NCI-H524 (cell line): ENCODE results near the gene NCAM1.
"Not testable (repeated sequence)": the region's sequence is repeated elsewhere in the genome, so short reads cannot be mapped to it uniquely, and the experiment has no call there.

Experiments
- DNase-seq, 2 experiments: peaks; one replicate each; lab custom pipeline; 2025; lab: John Stamatoyannopoulos, UW

Gene NCAM1

DNA sequence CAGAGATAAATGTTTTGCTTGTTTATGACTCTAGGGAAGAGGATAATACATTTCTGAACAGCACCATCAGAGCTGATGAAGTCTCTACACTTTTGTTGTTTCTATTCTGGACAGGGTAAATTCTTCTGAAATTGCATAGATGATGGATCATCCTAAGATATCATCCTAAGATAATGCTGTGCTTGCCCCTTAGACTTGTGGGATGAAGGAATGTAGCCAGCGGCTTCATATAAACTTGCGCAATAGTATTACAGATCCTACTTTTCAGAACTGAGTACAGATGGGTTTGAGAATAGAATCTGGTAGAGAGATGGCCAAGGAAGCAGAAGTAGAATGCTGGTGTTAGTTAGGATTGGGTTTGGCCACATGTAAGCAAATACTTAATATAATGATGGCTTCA lies 61.0 kb downstream of the NCAM1 start:
- DNase-seq = no peak

DNA sequence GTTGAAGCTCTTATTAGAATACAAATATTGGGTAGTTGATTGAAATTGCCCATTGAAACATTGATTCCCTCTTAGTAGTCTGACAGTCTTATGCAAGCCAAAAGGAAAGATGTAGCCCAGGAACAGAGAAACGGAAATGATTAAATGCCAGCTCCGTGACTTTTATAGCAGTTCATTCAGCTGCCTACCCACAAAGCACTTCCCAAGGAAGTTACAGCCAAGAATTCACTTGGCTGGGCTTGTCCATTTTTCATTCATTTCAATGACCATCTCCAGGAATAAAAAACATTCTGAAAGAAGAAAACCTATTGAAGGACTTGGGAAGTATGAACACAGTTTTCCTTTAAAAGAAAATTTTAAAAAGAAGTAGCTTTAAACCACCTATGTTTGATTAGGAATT lies 62.0 kb downstream of the NCAM1 start:
- DNase-seq = no peak

DNA sequence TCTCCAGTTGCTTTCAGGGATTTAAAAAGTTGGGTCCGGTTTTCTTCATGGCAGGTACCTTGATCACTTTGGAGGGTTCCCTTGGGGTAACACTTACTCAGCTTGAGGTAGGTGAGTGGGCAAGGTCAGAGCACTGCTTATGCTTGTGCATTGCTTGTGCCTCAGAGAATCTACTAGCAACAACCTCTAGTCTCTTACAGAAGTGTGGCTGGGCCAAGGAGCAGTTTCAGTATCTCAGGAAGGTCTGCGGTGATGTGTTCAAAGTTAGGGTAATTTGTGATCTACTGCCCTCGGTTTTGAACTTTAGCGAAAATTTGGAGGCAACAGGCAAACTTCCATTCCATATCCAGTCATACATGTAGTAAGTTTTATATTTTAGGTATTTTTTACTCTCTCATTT lies 62.8 kb downstream of the NCAM1 start:
- DNase-seq = no peak

DNA sequence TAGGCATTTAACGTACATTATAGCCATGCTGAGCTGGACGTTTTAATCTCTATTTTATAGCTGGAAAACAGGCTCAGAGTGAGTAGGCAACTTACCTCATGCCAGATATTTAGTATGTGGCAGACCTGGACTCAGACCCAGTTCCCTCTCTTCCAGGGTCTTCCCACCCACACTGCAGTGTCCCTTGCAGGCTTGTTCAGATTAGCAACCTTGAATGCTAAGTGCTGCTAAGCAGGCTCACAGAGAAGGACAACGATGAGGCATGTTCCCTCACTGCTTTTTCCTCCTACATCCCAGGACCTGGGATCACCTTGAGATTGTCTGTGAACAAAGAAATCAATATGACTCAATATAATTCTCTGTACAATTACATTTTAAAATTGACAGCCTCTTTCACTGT lies 65.6 kb downstream of the NCAM1 start:
- no peak for DNase-seq

DNA sequence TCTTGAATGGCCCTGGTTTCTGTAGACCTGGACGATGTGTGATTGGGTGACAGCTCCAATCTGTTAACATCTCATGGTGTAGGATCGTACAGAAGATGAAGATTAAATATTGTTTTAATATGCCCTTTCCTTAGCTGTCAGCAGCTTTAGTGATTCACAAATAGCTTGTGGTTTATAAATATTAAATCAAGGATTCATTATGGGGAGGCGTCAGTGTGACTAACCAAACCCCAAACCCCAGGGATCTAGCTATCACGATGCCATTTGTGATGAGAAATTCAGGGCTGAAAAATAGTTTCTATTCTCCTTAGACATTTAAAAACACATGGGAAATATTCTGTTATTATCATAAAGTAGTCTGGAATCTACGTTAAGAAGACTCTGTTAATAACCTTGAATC lies 73.4 kb downstream of the NCAM1 start:
- DNase-seq = no peak

DNA sequence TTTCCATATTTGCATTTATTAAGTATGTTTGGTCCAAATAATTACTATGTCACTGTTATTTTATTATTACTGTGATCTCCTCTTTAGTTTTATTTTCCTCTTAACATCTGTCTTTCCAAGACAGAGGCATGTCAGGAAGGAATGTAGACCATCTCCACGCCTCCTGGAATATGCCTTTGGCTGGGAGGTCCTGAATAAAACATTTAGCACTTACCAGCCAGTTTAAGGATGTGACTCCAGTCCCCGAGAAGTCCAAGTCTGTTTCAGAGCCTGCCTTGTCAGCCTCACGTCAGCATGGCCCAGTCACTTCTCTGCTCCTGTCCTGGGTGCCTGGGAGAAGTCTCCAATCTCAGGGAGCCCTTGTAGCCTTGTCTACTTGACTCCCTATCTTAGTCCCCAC lies 74.5 kb downstream of the NCAM1 start:
- DNase-seq = no peak

DNA sequence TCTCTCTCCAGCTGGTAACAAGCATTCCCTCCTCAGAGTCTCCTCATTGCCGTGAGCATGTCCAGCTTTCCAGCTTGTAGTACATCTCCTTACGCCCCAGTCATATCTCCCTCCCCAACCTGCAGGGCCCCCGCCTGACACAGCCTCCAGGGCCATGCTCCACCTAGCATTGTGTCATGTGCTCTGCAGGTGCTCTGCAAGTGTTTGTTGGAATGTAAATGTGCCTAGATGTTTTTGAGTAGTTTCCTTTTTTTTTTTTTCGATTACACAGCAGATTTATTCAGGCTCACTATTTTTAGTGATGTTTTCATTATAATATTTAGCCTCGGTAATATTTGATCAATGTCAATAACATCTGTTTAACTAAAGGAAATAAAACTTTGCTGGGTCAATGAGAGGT lies 82.5 kb downstream of the NCAM1 start:
- DNase-seq = no peak

DNA sequence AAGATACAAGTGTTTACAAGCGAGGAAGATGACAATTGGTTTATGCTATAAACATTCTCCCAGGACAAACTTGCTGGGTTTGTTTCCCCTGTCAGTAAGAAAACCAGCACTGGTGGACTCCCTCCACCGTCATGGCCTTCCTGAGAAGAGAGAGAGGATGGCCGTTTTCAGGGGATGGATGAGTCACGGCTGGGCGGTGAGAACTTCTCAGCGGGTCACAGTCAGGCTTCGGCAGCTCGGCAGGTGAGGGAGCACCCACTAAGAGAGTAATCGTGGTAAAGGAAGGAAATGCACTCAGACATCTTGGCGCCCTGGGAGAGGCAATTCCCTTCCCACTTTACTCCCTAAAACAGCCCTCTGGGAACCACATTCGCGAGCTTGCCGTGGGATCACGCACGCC lies 83.9 kb downstream of the NCAM1 start:
- DNase-seq = no peak

DNA sequence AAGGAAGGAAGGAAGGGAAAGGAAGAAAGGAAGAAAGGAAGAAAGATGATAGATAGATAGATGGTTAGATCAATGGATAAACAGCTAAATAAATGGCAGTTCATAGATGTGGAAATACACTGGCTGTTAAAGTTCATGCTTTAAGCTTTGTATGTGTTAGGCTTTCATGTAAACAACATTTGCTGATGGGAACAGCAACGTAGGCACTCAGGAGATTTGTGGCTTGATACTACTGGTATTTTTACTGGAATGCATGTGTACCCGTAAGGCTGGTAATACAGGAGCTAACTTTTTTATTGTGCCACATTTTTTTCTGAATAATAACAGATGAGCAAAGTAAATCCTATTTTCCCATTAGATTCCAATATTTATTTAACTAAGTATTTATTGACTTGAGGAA lies 85.6 kb downstream of the NCAM1 start:
- DNase-seq = no peak

DNA sequence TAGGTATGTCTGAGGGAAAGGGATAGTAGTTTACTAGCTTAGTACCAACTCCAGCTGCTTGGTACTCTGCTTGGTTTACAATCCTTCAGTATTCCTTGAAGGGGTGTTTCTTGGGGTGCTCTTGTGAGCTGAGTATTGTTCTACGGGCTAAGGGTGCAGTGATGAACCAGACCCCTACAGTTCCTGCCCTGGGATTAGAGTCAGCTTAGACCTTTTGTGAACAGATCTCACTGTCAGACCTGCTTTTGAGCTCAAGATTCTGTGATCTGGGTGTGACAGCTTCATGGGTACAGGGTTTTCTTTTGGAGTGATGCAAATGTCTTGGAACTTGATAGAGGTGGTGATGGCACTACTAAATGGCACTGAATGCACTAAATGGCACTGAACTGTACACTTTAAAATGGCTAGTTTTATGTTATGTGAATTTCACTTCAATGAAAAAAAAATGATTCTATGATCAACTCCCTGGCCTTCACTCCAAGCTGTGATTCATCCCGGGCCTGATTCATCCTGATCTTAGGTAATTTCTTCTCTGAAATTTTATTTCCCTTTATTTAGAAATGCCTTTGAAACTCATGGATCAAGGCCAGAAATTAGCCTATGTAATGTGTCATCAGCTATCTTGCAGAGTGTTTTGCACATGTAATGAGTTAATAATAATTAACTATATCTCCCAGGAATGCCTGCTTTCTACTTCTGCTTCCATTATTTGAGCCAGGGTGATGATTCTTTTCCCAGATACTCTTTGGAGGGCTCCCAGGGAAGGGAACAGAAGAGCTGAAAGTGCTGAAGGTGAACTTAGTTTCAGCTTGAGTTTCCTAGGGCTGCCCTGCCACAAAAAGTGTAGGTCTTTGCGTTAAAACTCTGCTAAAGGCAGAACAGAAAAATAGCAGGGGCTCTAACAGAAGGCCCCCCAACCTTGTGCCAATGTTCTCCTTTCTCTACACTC lies 87.9 kb downstream of the NCAM1 start:
- DNase-seq = no peak

DNA sequence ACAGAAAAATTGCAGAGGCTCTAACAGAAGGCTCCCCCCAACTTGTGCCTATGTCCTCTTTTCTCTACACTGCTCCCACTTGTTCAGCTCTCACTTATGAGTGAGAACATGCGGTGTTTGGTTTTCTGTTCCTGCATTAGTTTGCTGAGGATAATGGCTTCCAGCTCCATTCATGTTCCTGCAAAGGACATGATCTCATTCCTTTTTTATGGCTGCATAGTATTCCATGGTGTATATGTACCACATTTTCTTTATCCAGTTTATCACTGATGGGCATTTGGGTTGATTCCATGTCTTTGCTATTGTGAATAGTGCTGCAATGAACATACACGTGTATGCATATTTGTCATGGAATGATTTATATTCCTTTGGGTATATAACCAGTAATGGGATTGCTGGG lies 91.8 kb downstream of the NCAM1 start:
- DNase-seq = not testable (repeated sequence)

DNA sequence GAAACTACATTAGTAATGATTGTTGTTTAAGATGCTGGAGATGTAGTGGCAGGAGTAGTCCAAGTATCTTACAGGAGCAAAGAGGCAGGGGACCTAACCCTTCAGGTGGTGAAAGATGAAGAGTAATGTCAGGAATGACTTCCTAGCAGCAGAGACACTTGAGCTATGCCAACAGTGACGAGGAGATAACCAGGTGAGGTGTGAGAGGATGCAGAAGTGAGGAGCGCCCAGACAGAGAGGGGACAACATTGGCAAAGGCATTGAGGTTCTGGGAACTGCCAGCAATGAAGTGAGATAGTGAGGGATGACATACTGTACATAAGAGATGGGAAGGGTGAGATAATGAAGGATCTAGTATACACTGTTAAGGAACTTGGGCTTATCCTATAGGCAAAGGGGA lies 95.8 kb downstream of the NCAM1 start:
- no peak for DNase-seq

DNA sequence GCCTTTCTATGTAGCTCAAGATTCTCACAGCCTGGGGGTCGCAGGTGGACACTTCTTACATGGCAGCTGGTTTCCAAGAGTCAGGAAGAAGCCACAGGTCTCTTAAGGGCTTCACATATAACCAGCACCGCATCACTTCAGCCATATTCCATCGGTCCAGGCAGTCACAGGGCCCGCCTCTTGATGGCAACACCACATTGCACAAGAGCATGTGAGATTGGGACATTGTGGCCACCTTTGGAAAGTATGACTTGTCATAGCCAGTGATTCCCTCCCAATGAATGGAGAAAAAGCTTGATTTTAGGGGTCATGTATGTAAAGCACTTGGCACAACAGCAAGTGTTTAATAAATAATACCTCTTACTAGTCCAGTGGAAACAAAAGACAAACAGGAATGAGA lies 98.3 kb downstream of the NCAM1 start:
- no peak for DNase-seq

DNA sequence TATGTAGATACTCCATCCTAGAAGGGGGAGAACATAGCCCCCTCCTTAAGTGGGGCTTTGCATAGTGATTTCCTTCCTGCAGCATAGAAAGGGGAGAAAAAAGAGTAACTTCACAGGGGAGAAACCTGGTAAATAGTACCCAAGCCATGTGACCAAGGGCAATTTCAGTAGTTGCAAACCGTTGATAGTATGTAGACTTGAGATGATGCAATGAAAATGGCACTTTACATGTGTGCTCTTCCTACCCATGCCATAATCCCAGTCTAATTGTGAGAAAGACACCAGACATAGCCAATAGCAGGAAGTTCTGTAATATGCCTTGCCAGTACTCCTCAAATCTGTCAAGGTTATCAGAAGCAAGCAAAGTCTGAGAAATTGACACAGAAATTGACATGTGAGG lies 104.1 kb downstream of the NCAM1 start:
- DNase-seq = no peak

DNA sequence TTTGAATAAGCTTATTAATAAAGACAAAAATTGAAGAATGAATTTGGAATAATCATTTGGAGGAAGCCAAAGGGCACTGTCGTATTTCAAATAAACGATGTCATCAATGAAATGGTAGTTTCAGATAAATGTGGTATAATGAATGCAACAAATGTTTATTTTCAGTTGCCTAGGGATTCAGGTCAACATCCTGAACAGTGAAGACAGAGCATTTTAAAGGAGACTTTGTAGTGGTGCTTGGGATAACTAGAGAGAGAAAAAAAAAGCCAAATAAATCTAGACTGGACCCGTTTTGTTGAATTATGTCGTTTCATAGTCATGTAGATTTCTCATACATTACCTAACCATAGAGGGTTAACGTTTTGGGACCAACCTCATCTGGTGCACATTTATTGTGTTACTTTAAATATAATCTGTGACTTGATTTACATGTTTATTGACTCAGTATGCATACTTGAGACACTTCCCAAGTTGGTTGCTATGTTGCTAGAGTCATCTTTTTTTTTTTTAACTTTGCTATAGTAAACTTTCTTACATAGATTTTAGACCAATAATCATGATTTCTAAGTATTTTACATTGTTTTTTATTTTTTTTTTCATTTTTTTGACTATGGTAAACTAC lies 111.1 kb downstream of the NCAM1 start:
- DNase-seq = no peak

DNA sequence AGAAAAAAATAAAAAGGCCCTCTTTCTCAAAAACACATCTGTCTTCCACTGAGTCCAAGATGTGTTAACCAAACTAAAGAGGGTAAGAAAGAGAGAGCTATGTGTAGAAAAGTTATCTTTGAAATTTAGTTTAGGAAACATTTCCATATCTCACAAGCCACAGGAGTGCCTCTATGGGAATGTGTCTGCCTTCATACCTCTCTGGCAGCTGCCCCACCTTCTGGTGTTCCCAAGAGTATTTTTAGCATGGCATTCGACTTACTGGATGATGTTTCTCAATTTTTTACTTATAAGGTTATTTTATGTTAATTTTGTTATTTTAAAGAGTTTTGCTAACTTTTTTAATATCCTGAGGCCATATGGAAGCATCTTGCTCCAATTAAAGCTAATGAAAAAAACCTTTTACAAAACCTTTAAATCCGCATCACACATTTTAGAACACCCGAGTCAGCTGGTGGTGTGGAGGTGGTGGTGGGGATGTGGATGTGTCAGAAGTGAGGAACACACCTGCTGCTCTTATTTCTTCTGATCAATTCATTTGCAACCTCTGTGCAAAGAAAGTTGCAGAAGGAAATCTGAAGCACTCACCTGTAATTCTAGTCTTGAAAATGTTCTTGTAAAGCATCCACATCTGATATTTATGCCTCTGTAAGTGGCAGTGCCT lies 112.2 kb downstream of the NCAM1 start:
- no peak for DNase-seq

DNA sequence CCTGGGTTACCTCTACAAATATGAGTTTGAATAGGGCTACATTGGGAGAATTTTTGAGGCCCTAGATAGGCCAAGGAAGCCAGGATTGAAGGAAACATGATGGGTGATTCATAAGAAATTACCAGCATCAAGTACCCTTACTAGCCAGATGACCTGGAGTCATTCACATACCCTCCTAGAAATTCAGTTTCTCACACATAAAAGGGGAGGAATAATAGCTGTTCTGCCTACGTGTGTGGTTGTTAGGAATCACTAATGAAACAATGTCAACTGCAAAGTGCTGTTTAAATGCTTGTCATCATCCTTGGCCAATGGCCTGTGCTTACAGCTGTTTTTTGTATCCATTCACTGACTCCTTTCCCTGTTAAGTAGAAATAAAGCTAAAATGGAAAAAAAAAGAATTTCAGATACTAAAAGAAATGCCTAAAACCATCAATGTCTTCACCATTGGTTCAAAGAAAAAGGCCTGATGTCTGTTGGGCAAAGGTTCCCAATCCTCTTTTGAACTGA lies 114.4 kb downstream of the NCAM1 start:
- no peak for DNase-seq

DNA sequence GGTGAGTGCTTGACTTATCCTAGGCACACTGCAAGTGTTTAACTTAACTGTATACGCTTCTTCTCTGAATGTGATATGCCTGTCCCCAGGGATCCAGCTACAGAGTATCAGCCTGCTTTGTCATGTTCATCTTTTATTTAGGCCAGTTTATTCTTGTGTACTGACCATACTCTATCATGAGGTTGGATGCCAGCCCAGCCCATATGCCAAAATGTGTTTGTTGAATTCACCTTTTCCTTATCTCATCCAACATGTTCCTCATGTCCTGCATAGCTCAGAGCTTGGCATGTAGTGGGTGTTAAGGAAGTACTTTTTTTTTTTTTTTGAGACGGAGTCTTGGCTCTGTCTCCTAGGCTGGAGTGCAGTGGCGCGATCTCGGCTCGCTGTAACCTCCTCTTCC lies 116.2 kb downstream of the NCAM1 start:
- DNase-seq = no peak

DNA sequence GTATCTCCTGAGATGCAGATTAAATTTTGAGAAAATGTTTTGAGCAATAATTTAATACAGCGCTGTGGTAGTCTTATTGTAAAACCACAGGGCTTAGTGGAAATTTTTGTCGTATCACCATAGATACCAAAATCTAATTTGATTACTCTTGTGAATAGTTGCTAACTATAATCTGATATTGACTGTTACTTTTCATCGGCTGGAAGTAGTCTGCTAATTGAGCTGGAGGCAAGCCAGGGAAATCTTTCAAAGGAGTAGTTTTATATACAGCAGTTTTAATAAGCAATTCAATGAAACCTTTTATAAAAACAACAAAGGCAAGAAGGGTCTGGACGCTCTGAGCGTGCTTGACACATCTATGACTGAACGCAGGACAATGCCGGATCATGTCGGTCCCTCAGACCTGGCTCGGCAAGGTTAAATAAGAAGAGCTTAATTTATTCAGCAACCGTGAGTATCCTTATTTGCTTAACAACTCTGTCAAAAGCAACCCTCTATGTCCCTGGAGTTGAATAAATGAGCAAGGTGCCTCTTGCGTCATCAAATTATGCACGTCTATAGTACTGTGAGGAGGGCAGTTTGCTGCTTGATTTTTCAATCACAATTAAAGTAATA lies 121.2 kb downstream of the NCAM1 start:
- DNase-seq = no peak

DNA sequence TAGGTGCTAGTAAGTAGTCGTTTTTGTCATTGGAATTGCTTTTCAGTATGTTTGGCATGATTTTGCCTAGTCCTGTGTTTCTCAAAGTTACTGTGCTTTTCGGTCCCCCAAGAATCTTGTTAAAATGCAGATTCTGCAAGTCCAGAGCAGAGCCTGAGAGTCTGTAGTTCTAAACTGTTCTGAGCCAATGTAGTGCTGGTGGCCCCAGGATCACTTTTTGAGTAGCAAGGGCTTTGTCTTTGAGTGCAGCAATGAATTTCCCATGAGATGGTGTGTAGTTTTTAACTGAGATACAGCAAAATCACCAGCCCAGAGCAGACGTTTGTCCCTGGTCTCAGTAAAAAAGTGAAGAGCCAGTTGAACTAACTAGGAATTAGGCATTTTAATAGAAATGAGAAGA lies 122.4 kb downstream of the NCAM1 start:
- no peak for DNase-seq

DNA sequence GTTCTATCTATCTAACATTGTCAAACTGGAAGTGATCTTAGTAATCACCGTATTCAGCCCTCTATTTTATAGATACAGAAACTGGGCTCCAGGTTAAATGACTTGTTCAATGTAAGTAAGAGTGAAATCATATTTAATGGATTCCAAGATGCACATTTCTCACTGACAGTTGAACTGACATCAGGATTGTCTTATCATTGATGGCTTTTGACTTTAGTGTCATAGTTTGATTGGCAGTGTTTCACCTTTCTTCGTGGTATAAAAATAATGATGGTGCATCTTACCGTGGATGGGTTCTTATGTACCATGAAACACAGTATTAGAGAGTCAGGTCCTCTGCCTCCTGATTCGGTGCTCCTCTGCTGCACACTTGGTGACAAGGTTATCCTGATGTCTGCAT lies 123.1 kb downstream of the NCAM1 start:
- no peak for DNase-seq

DNA sequence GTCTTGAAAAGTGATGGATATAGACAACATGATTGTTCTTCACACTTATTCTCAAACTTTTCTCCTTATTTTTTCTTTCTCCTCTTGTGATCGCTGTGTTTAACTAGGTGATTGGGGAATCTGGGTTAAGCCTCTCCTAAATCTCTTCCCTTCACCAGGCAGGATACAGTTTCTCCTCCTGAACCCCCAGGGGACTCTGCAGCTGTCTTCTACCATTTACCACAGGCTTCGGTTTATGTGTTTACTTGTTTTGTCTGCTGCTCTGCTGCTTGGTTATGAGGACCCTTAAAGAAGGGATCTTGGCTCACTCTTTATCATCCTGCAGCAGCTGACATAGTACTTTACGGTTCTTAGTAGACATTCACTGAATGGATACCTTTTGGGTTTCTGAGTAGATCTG lies 124.2 kb downstream of the NCAM1 start:
- DNase-seq = peak in 1 of 2 experiments; percentile 13
